Measurements from ENCODE around the gene NPHS2. TPM values are rescaled to one million over a fixed set of nuclear protein-coding genes. Genes with fewer than 3 reads are reported as not detected.

NPHS2 gene
- total and polyA plus RNA-seq, 2 of the 13 experiments (the other 11 are each of a cell fraction or from before 2014, with no cell fraction given), result not detected

DNA sequence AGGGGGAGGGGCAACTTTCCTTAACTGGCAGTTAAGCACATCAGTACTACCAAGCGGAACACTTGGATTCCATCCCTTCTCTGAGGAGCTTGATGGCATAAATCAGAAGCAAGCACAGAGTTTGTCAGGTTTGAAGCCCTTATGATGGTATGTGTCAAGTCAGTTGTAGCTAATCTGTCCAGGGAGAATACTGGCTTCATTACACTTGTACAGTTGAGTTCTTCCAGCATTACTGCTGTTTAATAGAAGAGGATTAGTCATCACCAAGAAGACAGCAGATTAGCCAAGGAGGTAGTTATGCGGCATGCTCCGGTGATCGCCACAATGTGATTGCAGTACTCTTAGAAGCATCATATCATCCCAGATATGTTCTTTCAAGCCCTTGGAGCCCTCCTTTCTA lies 13.8 kb upstream of the NPHS2 start (continued):
- no peak for TF ChIP-seq ZNF276 (CRISPR knock-in tag; IDR thresholded peaks at IDR 0.05; ENCODE audit: low read depth)
- TF ChIP-seq, protein P1, sequence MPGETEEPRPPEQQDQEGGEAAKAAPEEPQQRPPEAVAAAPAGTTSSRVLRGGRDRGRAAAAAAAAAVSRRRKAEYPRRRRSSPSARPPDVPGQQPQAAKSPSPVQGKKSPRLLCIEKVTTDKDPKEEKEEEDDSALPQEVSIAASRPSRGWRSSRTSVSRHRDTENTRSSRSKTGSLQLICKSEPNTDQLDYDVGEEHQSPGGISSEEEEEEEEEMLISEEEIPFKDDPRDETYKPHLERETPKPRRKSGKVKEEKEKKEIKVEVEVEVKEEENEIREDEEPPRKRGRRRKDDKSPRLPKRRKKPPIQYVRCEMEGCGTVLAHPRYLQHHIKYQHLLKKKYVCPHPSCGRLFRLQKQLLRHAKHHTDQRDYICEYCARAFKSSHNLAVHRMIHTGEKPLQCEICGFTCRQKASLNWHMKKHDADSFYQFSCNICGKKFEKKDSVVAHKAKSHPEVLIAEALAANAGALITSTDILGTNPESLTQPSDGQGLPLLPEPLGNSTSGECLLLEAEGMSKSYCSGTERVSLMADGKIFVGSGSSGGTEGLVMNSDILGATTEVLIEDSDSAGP (CRISPR knock-in tag; IDR thresholded peaks at IDR 0.05; ENCODE audit: borderline replicate concordance), result no peak
- no peak for TF ChIP-seq ZNF850 (CRISPR knock-in tag; conservative IDR thresholded peaks at IDR 0.05)
- TF ChIP-seq DPF2 (CRISPR knock-in tag; IDR thresholded peaks at IDR 0.05; ENCODE audit: borderline replicate concordance, low read depth), result no peak
- TF ChIP-seq ZNF496 (CRISPR knock-in tag; IDR thresholded peaks at IDR 0.05; ENCODE audit: insufficient replicate concordance), result no peak
- TF ChIP-seq THYN1 (CRISPR knock-in tag; IDR thresholded peaks at IDR 0.05; ENCODE audit: borderline replicate concordance, low read depth), result no peak
- TF ChIP-seq ZNF543 (CRISPR knock-in tag; IDR thresholded peaks at IDR 0.05), result no peak
- TF ChIP-seq BORCS8-MEF2B (CRISPR knock-in tag; IDR thresholded peaks at IDR 0.05), result no peak

- peak; percentile 3 for DNase-seq (ENCODE audit: low spot score)
- 7% methylated on average over 5 of the region's 18 CpGs for WGBS (ENCODE audit: low lambda C conversion rate)
- Histone ChIP-seq H3K79me2 (ENCODE audit: insufficient read depth, low read length) (no peaks in the 10 kb centered on the region), H3K36me3 (replicated peaks in 1 of 2; ENCODE audit: control insufficient read depth in 1 of 2, insufficient read depth in 2 of 2, low read length in 2 of 2) (no peaks in the 10 kb centered on the region), H3K27ac (ENCODE audit: extremely low read length, insufficient read depth, low read length) (no peak overlapping the region), H2AFZ (ENCODE audit: low read length) (no peak overlapping the region), H3K4me3 (replicated peaks in 1 of 3; ENCODE audit: insufficient read depth in 1 of 3, low read depth in 2 of 3, low read length in 3 of 3) (no peak overlapping the region), H3K4me1 (ENCODE audit: insufficient read depth, low read length) (no peaks in the 10 kb centered on the region), H4K20me1 (ENCODE audit: insufficient read depth, low read length) (no peaks in the 10 kb centered on the region), H3K9ac (ENCODE audit: insufficient read depth, low read depth, low read length) (no peak overlapping the region), H3K27me3 (ENCODE audit: control insufficient read depth in 1 of 2, insufficient read depth in 2 of 2, low read length in 2 of 2) (peaks cover 0 to 8% of the 10 kb centered on the region in 2 experiments; a peak in 1 of 5 replicates), H3K9me3 (ENCODE audit: low read length) (no peaks in the 10 kb centered on the region), H3K4me2 (ENCODE audit: low read depth, low read length) (no peak overlapping the region)
- ChIA-PET CTCF (ENCODE audit: low intra/inter-chr PET ratio, low total read pairs) (no interaction called here), POLR2A (no interaction called here)
- in situ Hi-C loops (cut with HindIII; ENCODE audit: extremely low pct_ligation_motif_present, low pct_unique_long_range_greater_than_20kb) (loop anchor here (25.0 kb wide), 1 partner anchor 326 kb away; no protein-coding TSS in a partner anchor), intact Hi-C loops (cut with micrococcal nuclease; ENCODE audit: unreplicated experiment) (no loop called here)
- no TSS peak for BruUV-seq (replicated peaks)
- peak; percentile 41; the same call in 2 of the 3 replicates for ATAC-seq
- no peak for FAIRE-seq
- no peak for TF ChIP-seq RBM22 (optimal IDR thresholded peaks at IDR 0.05; ENCODE audit: low read length)
- peak; percentile 85 for TF ChIP-seq ATF7 (IDR thresholded peaks at IDR 0.05)
- no peak for TF ChIP-seq ATF7 (CRISPR knock-in tag; IDR thresholded peaks at IDR 0.05)
Measured at GRCh38 chr1:179588425-179589024, 12.8 kb upstream of the NPHS2 start.

Measured in HepG2 (cell line).